OCI-LY7 (cell line): ENCODE results near the gene CDH23. TPM values are rescaled to one million over a fixed set of nuclear protein-coding genes. Genes with fewer than 3 reads are reported as not detected.

Experiments used
- BruUV-seq: library from RNA; stranded (reverse); fragments of 400-500 nt; replicated peaks from 2 replicates; lab custom pipeline; 2021; lab: Mats Ljungman, UMichigan
- CTCF ChIA-PET: fragments of 300-600 bp; sonication (Branson Sonifier 250); formaldehyde crosslinking; loops from one replicate; lab custom pipeline; 2022; ENCODE audit warnings: antibody characterized with exemption; ENCODE audit not compliant: unreplicated experiment; lab: Charles Lee
- POLR2A ChIA-PET: fragments of 300-600 bp; sonication (Branson Sonifier 250); formaldehyde crosslinking; loops from one replicate; lab custom pipeline; 2022; ENCODE audit warnings: antibody characterized with exemption; lab: Charles Lee
- DNase-seq: peaks from one replicate; pipeline ENCODE4 v3.0.0-alpha.2; 2015; ENCODE audit warnings: low spot score
- H2AFZ ChIP-seq: fragments of 200-600 bp; sonication (generic), shearing (Covaris generic); 2 replicates; pipeline ENCODE4 v1.6.1; 2014; ENCODE audit warnings: mild to moderate bottlenecking, antibody characterized with exemption, low read length, moderate library complexity
- H3K27ac ChIP-seq: fragments of 200-600 bp; sonication (generic); 2 replicates; pipeline ENCODE4 v1.5.1; 2014; ENCODE audit warnings: mixed run types, low read depth, mild to moderate bottlenecking, moderate library complexity, low read length, inconsistent platforms; ENCODE audit not compliant: poor library complexity, severe bottlenecking
- H3K36me3 ChIP-seq: fragments of 200-600 bp; sonication (generic); 2 replicates; pipeline ENCODE4 v1.6.1; 2014; ENCODE audit warnings: mild to moderate bottlenecking, antibody characterized with exemption, low read length, moderate library complexity, mixed read lengths; ENCODE audit not compliant: insufficient read depth
- H3K4me1 ChIP-seq: fragments of 200-600 bp; sonication (generic); 2 replicates; pipeline ENCODE4 v1.5.1; 2014; ENCODE audit warnings: mild to moderate bottlenecking, low read length; ENCODE audit not compliant: insufficient read depth, poor library complexity, severe bottlenecking
- H3K4me2 ChIP-seq: fragments of 200-600 bp; sonication (generic); 2 replicates; pipeline ENCODE4 v1.6.1; 2014; ENCODE audit warnings: mild to moderate bottlenecking, low read length
- H3K4me3 ChIP-seq: fragments of 200-600 bp; sonication (generic); 2 replicates; pipeline ENCODE4 v1.5.1; 2014; ENCODE audit warnings: mild to moderate bottlenecking, low read depth, low read length; ENCODE audit not compliant: poor library complexity, severe bottlenecking
- H3K79me2 ChIP-seq: fragments of 200-600 bp; sonication (generic); 2 replicates; pipeline ENCODE4 v1.6.1; 2016; ENCODE audit warnings: low read depth, mild to moderate bottlenecking, low read length, moderate library complexity, mixed read lengths; ENCODE audit not compliant: insufficient read depth
- H3K9me2 ChIP-seq: fragments of 200-600 bp; sonication (generic); 2 replicates; pipeline ENCODE4 v1.6.1; 2016; ENCODE audit warnings: mild to moderate bottlenecking, low read length, mixed read lengths; ENCODE audit not compliant: insufficient read depth
- H3K9me3 ChIP-seq: fragments of 200-600 bp; sonication (generic); 2 replicates; pipeline ENCODE4 v1.6.1; 2014; ENCODE audit warnings: mild to moderate bottlenecking, mixed run types, low read length, mixed read lengths
- H4K20me1 ChIP-seq: fragments of 200-600 bp; sonication (generic); 2 replicates; pipeline ENCODE4 v1.6.1; 2014; ENCODE audit warnings: mild to moderate bottlenecking, antibody characterized with exemption, low read length, moderate library complexity, mixed read lengths; ENCODE audit not compliant: insufficient read depth
- EZH2phosphoT487 ChIP-seq: fragments of 200-600 bp; sonication (generic); IDR thresholded peaks from 2 replicates; pipeline ENCODE4 v1.6.1; 2018; ENCODE audit warnings: low read depth, borderline replicate concordance, mild to moderate bottlenecking, mixed run types, antibody characterized with exemption, low read length, moderate library complexity, mixed read lengths
- intact Hi-C: fragments of 100-400 bp; cut with micrococcal nuclease; formaldehyde crosslinking; loops from one replicate; pipeline ENCODE4 v1.10.0; 2022; ENCODE audit not compliant: unreplicated experiment
- total RNA-seq, 2 experiments: library from RNA; depleted of rRNA in 1 of 2; stranded (reverse); fragments of >200 nt in 1 of 2; shearing (Covaris generic) in 1 of 2; gene quantifications; 2 replicates each; pipeline ENCODE4 v1.2.3, GENCODE V29; 2014 to 2022
- TF ChIP-seq, protein P1 (sequence below): fragments of 200-600 bp; sonication (generic); conservative IDR thresholded peaks from 2 replicates; pipeline ENCODE4 v1.5.1; 2014; ENCODE audit warnings: mild to moderate bottlenecking, antibody characterized with exemption, low read length, moderate library complexity, mixed read lengths

The CDH23 gene
- total RNA-seq, 2 experiments from 2014 or later, result 0.92 to 9.9 TPM

- Histone ChIP-seq H3K79me2 (no peaks in the 10 kb centered on the region), H4K20me1 (no peaks in the 10 kb centered on the region), H3K27ac (no peak overlapping the region), H3K4me2 (no peak overlapping the region), H3K36me3 (no peaks in the 10 kb centered on the region), H3K9me2 (no peaks in the 10 kb centered on the region), H2AFZ (no peak overlapping the region), H3K9me3 (no peaks in the 10 kb centered on the region), H3K4me1 (peaks cover 32% of the 10 kb centered on the region), H3K4me3 (no peak overlapping the region)
- ChIA-PET CTCF (no interaction called here), POLR2A (no interaction called here)
- TF ChIP-seq EZH2phosphoT487, result no peak
- TF ChIP-seq, protein P1, sequence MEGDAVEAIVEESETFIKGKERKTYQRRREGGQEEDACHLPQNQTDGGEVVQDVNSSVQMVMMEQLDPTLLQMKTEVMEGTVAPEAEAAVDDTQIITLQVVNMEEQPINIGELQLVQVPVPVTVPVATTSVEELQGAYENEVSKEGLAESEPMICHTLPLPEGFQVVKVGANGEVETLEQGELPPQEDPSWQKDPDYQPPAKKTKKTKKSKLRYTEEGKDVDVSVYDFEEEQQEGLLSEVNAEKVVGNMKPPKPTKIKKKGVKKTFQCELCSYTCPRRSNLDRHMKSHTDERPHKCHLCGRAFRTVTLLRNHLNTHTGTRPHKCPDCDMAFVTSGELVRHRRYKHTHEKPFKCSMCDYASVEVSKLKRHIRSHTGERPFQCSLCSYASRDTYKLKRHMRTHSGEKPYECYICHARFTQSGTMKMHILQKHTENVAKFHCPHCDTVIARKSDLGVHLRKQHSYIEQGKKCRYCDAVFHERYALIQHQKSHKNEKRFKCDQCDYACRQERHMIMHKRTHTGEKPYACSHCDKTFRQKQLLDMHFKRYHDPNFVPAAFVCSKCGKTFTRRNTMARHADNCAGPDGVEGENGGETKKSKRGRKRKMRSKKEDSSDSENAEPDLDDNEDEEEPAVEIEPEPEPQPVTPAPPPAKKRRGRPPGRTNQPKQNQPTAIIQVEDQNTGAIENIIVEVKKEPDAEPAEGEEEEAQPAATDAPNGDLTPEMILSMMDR, result no peak
- no peak for DNase-seq
- BruUV-seq, result no TSS peak
- intact Hi-C loops, result loop anchor here (5.0 kb wide), 1 partner anchor 36 kb away; no protein-coding TSS in a partner anchor
Measured at GRCh38 chr10:71661060-71661622, 264.4 kb downstream of the CDH23 start.

DNA sequence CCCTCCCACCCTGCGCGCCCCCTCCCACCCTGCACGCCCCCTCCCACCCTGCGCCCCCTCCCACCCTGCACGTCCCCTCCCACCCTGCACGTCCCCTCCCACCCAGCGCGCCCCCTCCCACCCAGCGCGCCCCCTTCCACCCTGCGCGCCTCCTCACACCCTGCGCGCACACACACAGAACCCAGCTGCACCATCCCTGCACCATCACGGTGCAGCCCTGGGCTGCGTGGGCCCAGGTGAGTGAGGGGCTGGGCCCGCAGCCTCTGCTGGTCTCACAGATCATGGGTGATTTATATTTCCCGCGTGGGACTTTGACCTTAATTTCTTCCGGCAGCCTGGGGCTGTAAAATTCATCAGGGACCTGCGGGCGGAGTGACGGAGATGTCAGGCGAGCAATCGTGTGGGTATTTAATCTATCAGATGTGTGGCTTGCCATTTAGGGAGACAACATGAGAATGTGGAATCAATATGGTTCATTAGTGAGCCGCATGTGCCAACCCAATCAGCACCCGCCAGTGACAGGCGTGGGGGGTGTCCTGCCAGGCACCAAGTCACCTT lies 265.1 kb downstream of the CDH23 start:
- no peak overlapping the region for H2AFZ ChIP-seq
- no peaks in the 10 kb centered on the region for H3K9me3 ChIP-seq
- H3K9me2 ChIP-seq, result no peaks in the 10 kb centered on the region
- no peaks in the 10 kb centered on the region for H4K20me1 ChIP-seq
- TF ChIP-seq EZH2phosphoT487, result no peak
- TF ChIP-seq, protein P1, result no peak
- no peaks in the 10 kb centered on the region for H3K79me2 ChIP-seq
- H3K4me2 ChIP-seq, result no peak overlapping the region
- H3K36me3 ChIP-seq, result no peaks in the 10 kb centered on the region
- no TSS peak for BruUV-seq
- no peak for DNase-seq
- intact Hi-C loops, result loop anchor here (5.0 kb wide), 1 partner anchor 35 kb away; no protein-coding TSS in a partner anchor
- H3K27ac ChIP-seq, result no peak overlapping the region
- peaks cover 39% of the 10 kb centered on the region for H3K4me1 ChIP-seq
- POLR2A ChIA-PET, result no interaction called here
- CTCF ChIA-PET, result no interaction called here
- H3K4me3 ChIP-seq, result no peak overlapping the region

GRCh38 chr10:71663311-71663710 lies 266.6 kb downstream of the CDH23 start:
- Histone ChIP-seq H3K4me3 (no peak overlapping the region), H3K36me3 (no peaks in the 10 kb centered on the region), H3K9me3 (no peaks in the 10 kb centered on the region), H4K20me1 (no peaks in the 10 kb centered on the region), H3K27ac (no peak overlapping the region), H3K9me2 (no peaks in the 10 kb centered on the region), H3K79me2 (no peaks in the 10 kb centered on the region), H3K4me2 (no peak overlapping the region), H2AFZ (no peak overlapping the region), H3K4me1 (peaks cover 44% of the 10 kb centered on the region)
- CTCF ChIA-PET, result no interaction called here
- intact Hi-C loops, result loop anchor here (5.0 kb wide), 1 partner anchor 34 kb away; no protein-coding TSS in a partner anchor
- BruUV-seq, result no TSS peak
- POLR2A ChIA-PET, result no interaction called here
- TF ChIP-seq, protein P1, result no peak
- TF ChIP-seq EZH2phosphoT487, result no peak
- DNase-seq, result no peak
